ENCODE results near the gene BASP1.

DNA sequence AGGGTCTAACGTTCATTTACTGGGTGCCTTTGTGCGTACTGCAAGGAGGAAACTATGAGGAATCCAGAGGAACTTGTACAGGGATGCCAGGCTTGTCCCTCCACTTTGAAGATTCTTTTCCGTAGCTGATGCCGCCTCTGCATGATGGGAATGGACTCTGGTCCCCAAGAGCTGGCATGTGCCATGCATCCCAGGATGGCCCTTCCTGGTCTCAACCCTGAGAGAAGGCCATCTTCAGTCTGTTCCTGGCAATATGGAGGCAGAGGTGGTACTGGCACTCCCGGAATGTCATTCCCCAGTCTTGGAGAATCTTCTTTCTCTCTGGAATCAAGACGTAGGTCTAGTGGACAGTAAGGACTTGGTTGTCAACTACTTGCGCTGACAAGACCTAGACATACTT lies 61.5 kb downstream of the BASP1 start:
- TF ChIP-seq, protein P1, sequence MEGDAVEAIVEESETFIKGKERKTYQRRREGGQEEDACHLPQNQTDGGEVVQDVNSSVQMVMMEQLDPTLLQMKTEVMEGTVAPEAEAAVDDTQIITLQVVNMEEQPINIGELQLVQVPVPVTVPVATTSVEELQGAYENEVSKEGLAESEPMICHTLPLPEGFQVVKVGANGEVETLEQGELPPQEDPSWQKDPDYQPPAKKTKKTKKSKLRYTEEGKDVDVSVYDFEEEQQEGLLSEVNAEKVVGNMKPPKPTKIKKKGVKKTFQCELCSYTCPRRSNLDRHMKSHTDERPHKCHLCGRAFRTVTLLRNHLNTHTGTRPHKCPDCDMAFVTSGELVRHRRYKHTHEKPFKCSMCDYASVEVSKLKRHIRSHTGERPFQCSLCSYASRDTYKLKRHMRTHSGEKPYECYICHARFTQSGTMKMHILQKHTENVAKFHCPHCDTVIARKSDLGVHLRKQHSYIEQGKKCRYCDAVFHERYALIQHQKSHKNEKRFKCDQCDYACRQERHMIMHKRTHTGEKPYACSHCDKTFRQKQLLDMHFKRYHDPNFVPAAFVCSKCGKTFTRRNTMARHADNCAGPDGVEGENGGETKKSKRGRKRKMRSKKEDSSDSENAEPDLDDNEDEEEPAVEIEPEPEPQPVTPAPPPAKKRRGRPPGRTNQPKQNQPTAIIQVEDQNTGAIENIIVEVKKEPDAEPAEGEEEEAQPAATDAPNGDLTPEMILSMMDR (IDR thresholded peaks at IDR 0.05): no peak
- TF ChIP-seq POLR2A (IDR thresholded peaks at IDR 0.05) (no peak), POLR2AphosphoS5 (IDR thresholded peaks at IDR 0.05) (no peak), EP300 (IDR thresholded peaks at IDR 0.05) (no peak)

Data from sigmoid colon (tissue), 4 donors.